Left forelimb (tissue), 1 donor: ENCODE data around the gene WNT7A.
A peak's percentile ranks its signal among the peaks of the same experiment; 100 is the strongest.

ENCODE experiments used
- DNase-seq: peaks from one replicate; pipeline ENCODE4 v3.0.0-alpha.2; 2018; ENCODE audit warnings: low spot score

Gene WNT7A

GRCh38 chr3:13792051-13792490 is 87.8 kb downstream of the WNT7A start:
- no peak for DNase-seq

GRCh38 chr3:13791198-13792050 is 88.4 kb downstream of the WNT7A start:
- no peak for DNase-seq

- DNase-seq: no peak
Measured at GRCh38 chr3:13790376-13791197, 89.3 kb downstream of the WNT7A start.

- DNase-seq: no peak
Measured at GRCh38 chr3:13788522-13789424, 91.1 kb downstream of the WNT7A start.

- no peak for DNase-seq
Measured at GRCh38 chr3:13787533-13788132, 92.2 kb downstream of the WNT7A start.

GRCh38 chr3:13786811-13787210 is 93.1 kb downstream of the WNT7A start:
- DNase-seq: no peak

- no peak for DNase-seq
Measured at GRCh38 chr3:13785853-13786436, 93.9 kb downstream of the WNT7A start.

- no peak for DNase-seq
Measured at GRCh38 chr3:13785351-13785750, 94.5 kb downstream of the WNT7A start.

GRCh38 chr3:13783476-13783875 is 96.4 kb downstream of the WNT7A start:
- DNase-seq: no peak

GRCh38 chr3:13782501-13782900 is 97.4 kb downstream of the WNT7A start:
- DNase-seq: no peak

GRCh38 chr3:13781417-13781816 is 98.5 kb downstream of the WNT7A start:
- DNase-seq: no peak

- DNase-seq: peak; percentile 60
Measured at GRCh38 chr3:13780432-13781176, 99.3 kb downstream of the WNT7A start.

GRCh38 chr3:13776253-13777050 is 103.4 kb downstream of the WNT7A start:
- DNase-seq: no peak

- no peak for DNase-seq
Measured at GRCh38 chr3:13772885-13773745, 106.8 kb downstream of the WNT7A start.

- DNase-seq: no peak
Measured at GRCh38 chr3:13772321-13772745, 107.5 kb downstream of the WNT7A start.

GRCh38 chr3:13771496-13771895 is 108.4 kb downstream of the WNT7A start:
- DNase-seq: no peak

- DNase-seq: no peak
Measured at GRCh38 chr3:13770170-13771169, 109.4 kb downstream of the WNT7A start.
